ENCODE data around the gene ENAH. TPM values are rescaled to one million over a fixed set of nuclear protein-coding genes. Genes with fewer than 3 reads are reported as not detected.
"Not testable (repeated sequence)": the region's sequence is repeated elsewhere in the genome, so short reads cannot be mapped to it uniquely, and the experiment has no call there.

Gene ENAH
- total and polyA plus RNA-seq, 2 experiments from 2014 or later = 46.4 to 124 TPM

DNA sequence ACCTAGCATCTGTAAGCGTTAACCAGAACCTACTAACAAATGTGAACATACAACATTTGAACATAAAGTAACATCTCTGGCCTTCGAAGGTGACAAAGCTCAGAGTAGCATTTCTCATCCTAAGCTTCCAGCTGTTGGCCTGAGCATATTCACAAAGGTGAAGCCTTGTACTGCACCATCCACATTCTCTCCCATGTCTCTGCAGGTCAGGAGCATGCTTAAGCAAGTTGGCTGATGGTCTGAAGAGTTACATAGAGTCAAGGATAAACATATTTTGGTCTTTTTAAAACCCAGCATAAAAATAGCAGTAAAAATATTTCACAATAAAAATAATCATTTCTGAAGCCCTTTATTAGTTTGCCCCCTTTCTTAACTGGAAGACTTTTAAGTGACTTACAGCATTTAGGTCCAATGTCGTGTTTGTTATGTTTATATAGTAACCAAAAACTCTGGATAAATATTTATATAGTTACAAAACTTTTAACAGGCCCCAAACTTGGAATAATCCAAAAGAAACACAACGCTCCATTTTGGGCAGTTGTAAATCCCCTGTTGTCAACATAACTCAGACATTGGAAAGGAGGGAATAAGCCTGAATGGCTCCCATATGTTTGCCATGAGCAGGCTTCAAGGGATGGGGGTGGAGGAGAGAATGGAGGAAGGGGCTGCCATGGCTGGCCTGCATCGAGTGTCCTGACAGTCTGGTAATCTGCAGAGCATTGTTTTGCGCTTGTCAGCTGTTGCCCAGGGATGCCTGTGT is 42.8 kb upstream of the ENAH start:
- no peak for DNase-seq (ENCODE audit: low read depth in 1 of 2, low spot score in 1 of 2)
- Histone ChIP-seq H3K27ac (no peak overlapping the region), H3K4me1 (ENCODE audit: low read depth) (peaks cover 40% of the 10 kb centered on the region), H3K36me3 (no peaks in the 10 kb centered on the region), H3K9me3 (ENCODE audit: low read depth) (no peaks in the 10 kb centered on the region), H3K4me3 (no peak overlapping the region), H3K27me3 (no peaks in the 10 kb centered on the region)
- TF ChIP-seq, protein P1, sequence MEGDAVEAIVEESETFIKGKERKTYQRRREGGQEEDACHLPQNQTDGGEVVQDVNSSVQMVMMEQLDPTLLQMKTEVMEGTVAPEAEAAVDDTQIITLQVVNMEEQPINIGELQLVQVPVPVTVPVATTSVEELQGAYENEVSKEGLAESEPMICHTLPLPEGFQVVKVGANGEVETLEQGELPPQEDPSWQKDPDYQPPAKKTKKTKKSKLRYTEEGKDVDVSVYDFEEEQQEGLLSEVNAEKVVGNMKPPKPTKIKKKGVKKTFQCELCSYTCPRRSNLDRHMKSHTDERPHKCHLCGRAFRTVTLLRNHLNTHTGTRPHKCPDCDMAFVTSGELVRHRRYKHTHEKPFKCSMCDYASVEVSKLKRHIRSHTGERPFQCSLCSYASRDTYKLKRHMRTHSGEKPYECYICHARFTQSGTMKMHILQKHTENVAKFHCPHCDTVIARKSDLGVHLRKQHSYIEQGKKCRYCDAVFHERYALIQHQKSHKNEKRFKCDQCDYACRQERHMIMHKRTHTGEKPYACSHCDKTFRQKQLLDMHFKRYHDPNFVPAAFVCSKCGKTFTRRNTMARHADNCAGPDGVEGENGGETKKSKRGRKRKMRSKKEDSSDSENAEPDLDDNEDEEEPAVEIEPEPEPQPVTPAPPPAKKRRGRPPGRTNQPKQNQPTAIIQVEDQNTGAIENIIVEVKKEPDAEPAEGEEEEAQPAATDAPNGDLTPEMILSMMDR (IDR thresholded peaks at IDR 0.05; ENCODE audit: low read depth, low read length) = no peak

DNA sequence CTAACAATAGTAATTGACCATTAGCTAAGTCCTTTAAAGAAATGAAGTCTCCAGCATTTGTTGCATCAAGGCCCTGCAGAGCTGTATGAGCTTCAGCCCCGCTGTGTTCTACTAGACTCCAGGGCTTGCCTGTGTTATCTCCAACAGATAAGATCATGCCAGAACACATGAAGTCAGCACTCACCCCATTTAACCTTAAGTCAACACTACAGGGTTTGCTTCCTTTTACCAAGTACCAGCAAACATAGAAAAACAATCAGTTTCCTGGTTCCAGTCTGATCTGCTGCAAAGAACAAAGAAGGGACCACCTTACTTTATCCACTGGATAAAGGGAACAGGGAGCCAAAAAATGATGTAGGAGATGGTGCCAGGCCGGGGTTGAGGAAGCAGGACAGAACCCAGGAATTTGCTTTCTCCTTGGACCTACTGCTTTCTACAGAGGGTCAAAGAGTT is 41.3 kb upstream of the ENAH start:
- peak; percentile 39 to 97 for DNase-seq (ENCODE audit: low read depth in 1 of 2, low spot score in 1 of 2)
- no peaks in the 10 kb centered on the region for H3K27me3 ChIP-seq
- no peaks in the 10 kb centered on the region for H3K9me3 ChIP-seq (ENCODE audit: low read depth)
- no peak overlapping the region for H3K4me3 ChIP-seq
- H3K36me3 ChIP-seq = no peaks in the 10 kb centered on the region
- peaks cover 29% of the 10 kb centered on the region for H3K4me1 ChIP-seq (ENCODE audit: low read depth)
- H3K27ac ChIP-seq = peak overlapping the region; percentile 67
- TF ChIP-seq, protein P1 (IDR thresholded peaks at IDR 0.05; ENCODE audit: low read depth, low read length) = no peak

DNA sequence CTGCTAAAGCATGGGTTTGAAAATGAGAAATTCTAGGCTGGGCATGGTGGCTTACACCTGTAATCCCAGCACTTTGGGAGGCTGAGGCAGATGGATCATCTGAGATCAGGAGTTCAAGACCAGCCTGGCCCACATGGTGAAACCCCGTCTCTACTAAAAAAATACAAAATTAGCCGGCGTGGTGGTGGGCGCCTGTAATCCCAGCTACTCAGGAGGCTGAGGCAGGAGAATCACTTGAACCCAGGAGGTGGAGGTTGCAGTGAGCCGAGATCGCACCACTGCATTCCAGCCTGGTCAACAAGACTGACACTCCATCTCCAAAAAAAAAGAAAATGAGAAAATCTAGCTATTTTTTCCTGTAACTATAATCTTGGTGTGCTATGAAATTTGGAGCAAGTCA is 40.8 kb upstream of the ENAH start:
- H3K27me3 ChIP-seq; H3K27ac ChIP-seq; H3K36me3 ChIP-seq; H3K9me3 ChIP-seq (ENCODE audit: low read depth); H3K4me3 ChIP-seq; DNase-seq (ENCODE audit: low read depth in 1 of 2, low spot score in 1 of 2): not testable (repeated sequence)
- peaks cover 26% of the 10 kb centered on the region for H3K4me1 ChIP-seq (ENCODE audit: low read depth)

DNA sequence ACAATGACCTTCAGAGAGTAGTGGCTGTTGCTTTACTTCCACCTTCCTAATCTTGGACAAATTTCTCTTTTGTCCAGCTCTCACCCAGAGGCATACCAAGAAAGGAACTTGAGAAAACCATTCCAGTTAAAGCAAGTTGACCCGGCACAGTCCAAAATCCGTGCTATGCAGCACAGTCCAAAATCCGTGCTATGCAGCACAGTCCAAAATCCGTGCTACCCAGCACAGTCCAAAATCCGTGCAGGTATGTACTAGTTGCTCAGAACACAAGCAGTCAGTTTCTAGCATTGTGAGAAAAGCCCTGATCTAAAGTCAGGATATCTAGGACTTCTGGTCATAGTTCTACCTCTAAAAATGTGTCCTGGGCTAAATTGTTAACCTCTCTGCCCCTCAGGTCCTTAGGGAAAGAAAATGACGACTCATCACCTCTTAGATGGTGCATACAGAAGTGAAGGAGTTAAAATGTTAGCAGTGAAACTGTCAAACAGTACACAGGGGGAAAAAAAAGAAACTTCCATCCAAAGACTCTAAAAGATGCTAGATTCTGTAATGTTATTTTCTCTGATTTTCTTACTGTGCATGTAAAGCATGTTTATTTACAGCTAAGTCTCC is 40.3 kb upstream of the ENAH start:
- no peak overlapping the region for H3K27ac ChIP-seq
- H3K4me1 ChIP-seq (ENCODE audit: low read depth) = peaks cover 26% of the 10 kb centered on the region
- no peaks in the 10 kb centered on the region for H3K27me3 ChIP-seq
- no peak overlapping the region for H3K4me3 ChIP-seq
- TF ChIP-seq, protein P1 (IDR thresholded peaks at IDR 0.05; ENCODE audit: low read depth, low read length) = no peak
- H3K9me3 ChIP-seq (ENCODE audit: low read depth) = no peaks in the 10 kb centered on the region
- H3K36me3 ChIP-seq = no peaks in the 10 kb centered on the region
- DNase-seq (ENCODE audit: low read depth in 1 of 2, low spot score in 1 of 2) = no peak

DNA sequence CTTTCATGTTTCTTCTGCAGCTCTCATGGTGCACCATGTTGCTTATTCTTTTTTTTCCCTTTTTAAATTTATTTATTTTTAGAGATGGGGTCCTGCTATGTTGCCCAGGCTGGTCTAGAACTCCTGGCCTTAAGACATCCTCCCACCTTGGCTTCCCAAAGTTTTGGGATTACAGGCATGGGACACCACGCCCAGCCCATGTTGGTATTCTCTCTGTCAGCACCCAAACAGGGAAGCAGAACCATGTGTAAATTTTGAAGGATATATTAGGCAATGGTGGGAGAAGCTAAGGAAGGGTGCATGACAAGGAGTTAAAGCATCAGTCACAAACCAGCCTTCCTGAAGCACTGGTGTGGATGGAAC is 39.6 kb upstream of the ENAH start:
- DNase-seq (ENCODE audit: low read depth in 1 of 2, low spot score in 1 of 2) = no peak
- peaks cover 26% of the 10 kb centered on the region for H3K4me1 ChIP-seq (ENCODE audit: low read depth)
- no peak overlapping the region for H3K27ac ChIP-seq

More for the DNA sequence above, 39.6 kb upstream of the ENAH start:
- H3K9me3 ChIP-seq (ENCODE audit: low read depth) = no peaks in the 10 kb centered on the region
- TF ChIP-seq, protein P1 (IDR thresholded peaks at IDR 0.05; ENCODE audit: low read depth, low read length) = no peak
- H3K27me3 ChIP-seq = no peaks in the 10 kb centered on the region
- H3K4me3 ChIP-seq = no peak overlapping the region
- no peaks in the 10 kb centered on the region for H3K36me3 ChIP-seq
